GM23338 (cell line): ENCODE measurements around the gene DNAJC11. TPM values are rescaled to one million over a fixed set of nuclear protein-coding genes. Genes with fewer than 3 reads are reported as not detected.

Experiments used
- ATAC-seq: fragments of 200-7000 bp; cut with Tn5 transposase; 3 replicates; pipeline ENCODE4 v1.9.1; 2020
- DNase-seq: peaks from one replicate; pipeline ENCODE4 v3.0.0-alpha.2; 2015; ENCODE audit warnings: low spot score
- H2AFZ ChIP-seq: fragments of 200-600 bp; sonication (generic); 2 replicates; pipeline ENCODE4 v1.8.0; 2016; ENCODE audit warnings: antibody characterized with exemption, mild to moderate bottlenecking, moderate library complexity
- H3F3A ChIP-seq: fragments of 200-600 bp; sonication (generic); replicated peaks from 2 replicates; pipeline ENCODE4 v1.8.0; 2017; ENCODE audit warnings: antibody characterized with exemption, mixed run types, low read depth
- H3K27ac ChIP-seq: fragments of 200-600 bp; sonication (generic); 2 replicates; pipeline ENCODE4 v1.6.1; 2016; ENCODE audit warnings: low read depth
- H3K27me3 ChIP-seq: fragments of 200-600 bp; sonication (generic); 2 replicates; pipeline ENCODE4 v1.8.0; 2016; ENCODE audit warnings: mild to moderate bottlenecking, mixed run types, moderate library complexity; ENCODE audit not compliant: insufficient read depth
- H3K36me3 ChIP-seq: fragments of 200-600 bp; sonication (generic); 2 replicates; pipeline ENCODE4 v1.8.0; 2016; ENCODE audit warnings: mild to moderate bottlenecking; ENCODE audit not compliant: insufficient read depth
- H3K4me1 ChIP-seq: fragments of 200-600 bp; sonication (generic); 2 replicates; pipeline ENCODE4 v1.8.0; 2016; ENCODE audit warnings: mild to moderate bottlenecking, moderate library complexity; ENCODE audit not compliant: insufficient read depth
- H3K4me2 ChIP-seq: fragments of 200-600 bp; sonication (generic); 2 replicates; pipeline ENCODE4 v1.7.1; 2017; ENCODE audit warnings: mixed run types
- H3K4me3 ChIP-seq: fragments of 200-600 bp; sonication (generic); 2 replicates; pipeline ENCODE4 v1.6.1; 2016; ENCODE audit warnings: mixed run types
- H3K79me2 ChIP-seq: fragments of 200-600 bp; sonication (generic); replicated peaks from 2 replicates; pipeline ENCODE4 v1.8.0; 2017; ENCODE audit warnings: mild to moderate bottlenecking; ENCODE audit not compliant: insufficient read depth
- H3K9me2 ChIP-seq: fragments of 200-600 bp; sonication (generic); 2 replicates; pipeline ENCODE4 v1.8.0; 2017; ENCODE audit not compliant: insufficient read depth
- H4K20me1 ChIP-seq: fragments of 200-600 bp; sonication (generic); replicated peaks from 2 replicates; pipeline ENCODE4 v1.8.0; 2017; ENCODE audit warnings: mild to moderate bottlenecking; ENCODE audit not compliant: insufficient read depth
- H3K27ac Mint-ChIP-seq: 2 replicates; pipeline ENCODE4 v1.8.0; 2020; ENCODE audit warnings: inconsistent platforms, mild to moderate bottlenecking, moderate library complexity, mixed read lengths
- H3K27me3 Mint-ChIP-seq: 3 replicates; pipeline ENCODE4 v1.8.0; 2022; ENCODE audit warnings: low read depth, mild to moderate bottlenecking, moderate library complexity, mixed read lengths, inconsistent platforms; ENCODE audit not compliant: insufficient read depth, poor library complexity
- H3K36me3 Mint-ChIP-seq: 3 replicates; pipeline ENCODE4 v1.8.0; 2021; ENCODE audit warnings: low read depth, mild to moderate bottlenecking, inconsistent platforms, moderate library complexity, mixed read lengths
- H3K4me1 Mint-ChIP-seq: 3 replicates; pipeline ENCODE4 v1.8.0; 2020; ENCODE audit warnings: mild to moderate bottlenecking, inconsistent platforms, mixed read lengths
- H3K4me3 Mint-ChIP-seq: 3 replicates; pipeline ENCODE4 v1.8.0; 2021; ENCODE audit warnings: moderate library complexity, mild to moderate bottlenecking, inconsistent platforms, mixed read lengths
- H3K9me3 Mint-ChIP-seq: 3 replicates; pipeline ENCODE4 v1.8.0; 2020; ENCODE audit warnings: moderate library complexity, mild to moderate bottlenecking, inconsistent platforms, mixed read lengths
- CREB1 ChIP-seq: fragments of 250-450 bp; sonication (Bioruptor Pico); IDR thresholded peaks from 2 replicates; pipeline ENCODE4 v1.5.0; 2020; ENCODE audit warnings: low read depth, mild to moderate bottlenecking, moderate library complexity
- CTCF ChIP-seq, 2 experiments: fragments of 200-600 bp in 1 of 2; sonication (generic) in 1 of 2; conservative IDR thresholded peaks; 2 replicates each; pipeline versions ENCODE4 v1.5.1 to v1.6.1; 2016 to 2017; ENCODE audit warnings: antibody characterized with exemption in 2 of 2, low read depth in 2 of 2, mild to moderate bottlenecking in 2 of 2, moderate library complexity in 1 of 2
- ETS1 ChIP-seq: IDR thresholded peaks from 2 replicates; pipeline ENCODE4 v1.6.1; 2016; ENCODE audit warnings: antibody characterized with exemption
- EZH2 ChIP-seq: fragments of 200-600 bp; sonication (generic); IDR thresholded peaks from one replicate; pipeline ENCODE4 v1.8.0; 2017; ENCODE audit warnings: antibody characterized with exemption, mild to moderate bottlenecking, low read depth; ENCODE audit not compliant: unreplicated experiment
- EZH2phosphoT487 ChIP-seq: fragments of 200-600 bp; sonication (generic); IDR thresholded peaks from one replicate; pipeline ENCODE4 v1.8.1; 2018; ENCODE audit warnings: antibody characterized with exemption; ENCODE audit not compliant: unreplicated experiment
- JUNB ChIP-seq: IDR thresholded peaks from one replicate; pipeline ENCODE4 v1.6.1; 2016; ENCODE audit warnings: antibody characterized with exemption; ENCODE audit not compliant: unreplicated experiment
- NANOG ChIP-seq: IDR thresholded peaks from 2 replicates; pipeline ENCODE4 v1.6.1; 2016; ENCODE audit warnings: antibody characterized with exemption, borderline replicate concordance
- POLR2AphosphoS5 ChIP-seq: IDR thresholded peaks from 2 replicates; pipeline ENCODE4 v1.6.1; 2016; ENCODE audit warnings: antibody characterized with exemption, low read depth
- REST ChIP-seq: IDR thresholded peaks from one replicate; pipeline ENCODE4 v1.6.1; 2018; ENCODE audit warnings: antibody characterized with exemption; ENCODE audit not compliant: unreplicated experiment
- STAT1 ChIP-seq: IDR thresholded peaks from one replicate; pipeline ENCODE4 v1.6.1; 2016; ENCODE audit warnings: antibody characterized with exemption; ENCODE audit not compliant: unreplicated experiment
- ZNF114 ChIP-seq: fragments of 250-450 bp; sonication (Bioruptor Pico); IDR thresholded peaks from 2 replicates; pipeline ENCODE4 v1.5.0; 2020; ENCODE audit warnings: mild to moderate bottlenecking, moderate library complexity
- ZNF331 ChIP-seq: fragments of 250-450 bp; sonication (Bioruptor Pico); IDR thresholded peaks from 2 replicates; pipeline ENCODE4 v1.5.0; 2020; ENCODE audit warnings: low read depth, mild to moderate bottlenecking, moderate library complexity
- ZNF462 ChIP-seq: fragments of 250-450 bp; sonication (Bioruptor Pico); IDR thresholded peaks from 2 replicates; pipeline ENCODE4 v1.5.0; 2020; ENCODE audit warnings: mild to moderate bottlenecking, moderate library complexity
- polyA plus RNA-seq: library from polyadenylated mRNA; unstranded; fragments of >200 nt; fragmentation: Nextera tagmentation; extraction: Ambion mirVana; gene quantifications from 2 replicates; pipeline ENCODE4 v1.2.1, GENCODE V29; 2016
- total RNA-seq: library from RNA; depleted of rRNA; stranded (reverse); fragments of >200 nt; shearing (Covaris generic); gene quantifications from 2 replicates; pipeline ENCODE4 v1.2.3, GENCODE V29; 2014

The DNAJC11 gene
- total and polyA plus RNA-seq, 2 experiments from 2014 or later: 48.4 to 67.2 TPM

GRCh38 chr1:6637770-6638169, 63.8 kb downstream of the DNAJC11 start:
- Histone ChIP-seq H2AFZ (no peak overlapping the region), H3K4me1 (no peaks in the 10 kb centered on the region), H3K27me3 (no peaks in the 10 kb centered on the region), H3K4me3 (no peak overlapping the region), H3K27ac (no peak overlapping the region), H3K9me2 (no peaks in the 10 kb centered on the region), H3K4me2 (no peak overlapping the region), H3F3A (peaks cover 6% of the 10 kb centered on the region; the same call in 1 of the 2 replicates), H4K20me1 (0 out of 2 replicates have a peak, but pooled peaks cover 7% of the 10 kb centered on the region), H3K36me3 (peaks cover 38% of the 10 kb centered on the region), H3K79me2 (no peaks in the 10 kb centered on the region)
- no peak overlapping the region for H3K4me3 Mint-ChIP-seq
- no peak overlapping the region for H3K27ac Mint-ChIP-seq
- peaks cover 90% of the 10 kb centered on the region for H3K36me3 Mint-ChIP-seq
- no peaks in the 10 kb centered on the region for H3K4me1 Mint-ChIP-seq
- TF ChIP-seq JUNB (no peak), STAT1 (no peak), ZNF114 (no peak), REST (no peak), ETS1 (no peak), EZH2phosphoT487 (no peak), CTCF (conservative IDR thresholded peaks at IDR 0.05; ENCODE audit: low read depth in 2 of 2) (no peak), ZNF331 (CRISPR knock-in tag) (no peak), ZNF462 (no peak), POLR2AphosphoS5 (no peak), NANOG (no peak), CREB1 (CRISPR knock-in tag) (no peak), EZH2 (no peak)
- no peak for ATAC-seq
- H3K9me3 Mint-ChIP-seq: no peaks in the 10 kb centered on the region
- H3K27me3 Mint-ChIP-seq: peaks cover 7% of the 10 kb centered on the region
- DNase-seq: no peak
